H54 (cell line): ENCODE measurements around the gene DLG2.

Experiments used
- DNase-seq: peaks from one replicate; pipeline ENCODE4 v3.0.0; 2011; ENCODE audit warnings: low spot score, mixed read lengths; ENCODE audit not compliant: insufficient read length
- FAIRE-seq: peaks from 3 replicates; lab custom pipeline; 2011; peaks lifted over from hg19 to GRCh38; lab: Jason Lieb, UNC
- POLR2A ChIP-seq: IDR thresholded peaks from 2 replicates; pipeline ENCODE4 v1.6.1; 2011; ENCODE audit warnings: low read depth, mild to moderate bottlenecking, low read length

The DLG2 gene

GRCh38 chr11:83635166-83635565 is 1992.0 kb downstream of the DLG2 start:
- no peak for TF ChIP-seq POLR2A
- DNase-seq (no peak), FAIRE-seq (no peak)

GRCh38 chr11:83630211-83630610 is 1996.9 kb downstream of the DLG2 start:
- DNase-seq (no peak), FAIRE-seq (no peak)
- no peak for TF ChIP-seq POLR2A

GRCh38 chr11:83629775-83630174 is 1997.4 kb downstream of the DLG2 start:
- FAIRE-seq (no peak), DNase-seq (no peak)
- no peak for TF ChIP-seq POLR2A

- TF ChIP-seq POLR2A, result no peak
- FAIRE-seq (no peak), DNase-seq (no peak)
Measured at GRCh38 chr11:83628622-83629355, 1998.4 kb downstream of the DLG2 start.

- TF ChIP-seq POLR2A, result no peak
- no peak for FAIRE-seq
Measured at GRCh38 chr11:83625336-83625735, 2001.8 kb downstream of the DLG2 start.

GRCh38 chr11:83617671-83618070 is 2009.5 kb downstream of the DLG2 start:
- FAIRE-seq, result no peak
- no peak for DNase-seq
- no peak for TF ChIP-seq POLR2A

More at GRCh38 chr11:83625336-83625735, 2001.8 kb downstream of the DLG2 start:
- no peak for DNase-seq

GRCh38 chr11:83613767-83614121 is 2013.4 kb downstream of the DLG2 start:
- no peak for FAIRE-seq
- TF ChIP-seq POLR2A, result no peak
- DNase-seq, result no peak

- FAIRE-seq (no peak), DNase-seq (no peak)
- no peak for TF ChIP-seq POLR2A
Measured at GRCh38 chr11:83612891-83613766, 2014.0 kb downstream of the DLG2 start.

GRCh38 chr11:83611600-83611999 is 2015.5 kb downstream of the DLG2 start:
- no peak for FAIRE-seq
- no peak for DNase-seq
- no peak for TF ChIP-seq POLR2A

- DNase-seq (no peak), FAIRE-seq (no peak)
- no peak for TF ChIP-seq POLR2A
Measured at GRCh38 chr11:83611031-83611430, 2016.1 kb downstream of the DLG2 start.

GRCh38 chr11:83609191-83609590 is 2018.0 kb downstream of the DLG2 start:
- DNase-seq (no peak), FAIRE-seq (no peak)
- TF ChIP-seq POLR2A, result no peak

GRCh38 chr11:83608571-83608970 is 2018.6 kb downstream of the DLG2 start:
- DNase-seq, result no peak
- no peak for TF ChIP-seq POLR2A
- no peak for FAIRE-seq

GRCh38 chr11:83601914-83602527 is 2025.1 kb downstream of the DLG2 start:
- no peak for DNase-seq
- TF ChIP-seq POLR2A, result no peak
- FAIRE-seq, result no peak

- FAIRE-seq, result no peak
- TF ChIP-seq POLR2A, result no peak
Measured at GRCh38 chr11:83601201-83601913, 2025.8 kb downstream of the DLG2 start.

More at GRCh38 chr11:83601201-83601913, 2025.8 kb downstream of the DLG2 start:
- DNase-seq, result no peak
